CD4-positive, alpha-beta T cell treated with Interleukin-4 for 4 hours (primary cell): ENCODE results near the gene PPIB.

Source experiments
- DNase-seq: peaks from one replicate; pipeline ENCODE4 v3.0.0-alpha.2; 2020

PPIB gene

DNA sequence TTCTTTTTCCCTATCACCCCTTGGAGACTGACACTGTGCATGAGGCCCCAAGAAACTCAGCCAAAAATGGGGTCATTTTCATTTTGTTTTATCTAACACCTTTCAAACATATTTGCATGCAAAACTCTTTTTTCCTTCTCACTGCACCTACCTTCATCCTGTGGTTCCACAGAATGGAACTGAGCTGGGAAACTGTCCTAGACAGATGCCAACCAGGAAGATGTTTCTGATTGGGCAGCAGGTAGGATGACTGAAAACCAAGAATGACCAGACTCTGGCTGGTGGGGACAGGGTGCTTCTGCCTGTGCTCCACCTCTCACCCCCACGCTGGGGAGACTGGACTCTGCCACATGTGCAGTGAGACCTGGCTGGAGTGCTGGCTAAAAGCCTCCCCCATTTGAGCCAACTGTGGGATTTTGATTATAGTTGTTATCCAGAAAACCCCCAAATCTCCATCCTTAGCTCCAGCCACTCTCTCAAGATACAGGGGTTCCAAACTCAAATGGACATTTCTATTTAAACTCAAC lies 5.2 kb downstream of the PPIB start:
- DNase-seq = no peak

DNA sequence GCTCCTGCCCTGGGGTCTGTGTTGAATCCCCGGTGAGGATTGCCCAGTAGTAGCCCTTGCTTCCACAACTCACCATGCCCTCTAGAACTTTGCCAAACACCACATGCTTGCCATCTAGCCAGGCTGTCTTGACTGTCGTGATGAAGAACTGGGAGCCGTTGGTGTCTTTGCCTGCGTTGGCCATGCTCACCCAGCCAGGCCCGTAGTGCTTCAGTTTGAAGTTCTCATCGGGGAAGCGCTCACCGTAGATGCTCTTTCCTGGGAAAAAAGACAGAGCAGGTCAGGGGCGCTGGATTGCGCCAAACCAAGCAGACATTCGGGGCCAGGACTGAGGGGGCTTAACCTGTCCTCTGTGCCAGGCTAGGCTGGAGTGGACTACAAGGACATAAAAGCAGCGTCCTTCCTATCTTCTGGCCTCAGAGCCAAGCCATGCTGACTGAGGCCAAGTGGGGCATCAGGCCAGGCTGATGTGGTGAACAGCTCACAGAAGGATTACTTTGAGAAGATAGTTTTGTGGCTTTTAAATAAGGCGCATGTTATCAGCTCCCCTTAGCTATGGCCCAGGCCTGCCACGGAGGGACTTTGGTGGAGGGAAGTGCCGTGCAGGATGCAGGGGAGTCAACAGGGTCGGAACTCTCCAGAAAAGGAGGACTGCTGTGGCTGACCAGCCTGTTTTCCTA lies 6.0 kb downstream of the PPIB start:
- DNase-seq = no peak

GRCh38 chr15:64155802-64156651 lies 6.8 kb downstream of the PPIB start:
- no peak for DNase-seq

GRCh38 chr15:64153480-64154367 lies 9.1 kb downstream of the PPIB start:
- DNase-seq = peak; percentile 86

DNA sequence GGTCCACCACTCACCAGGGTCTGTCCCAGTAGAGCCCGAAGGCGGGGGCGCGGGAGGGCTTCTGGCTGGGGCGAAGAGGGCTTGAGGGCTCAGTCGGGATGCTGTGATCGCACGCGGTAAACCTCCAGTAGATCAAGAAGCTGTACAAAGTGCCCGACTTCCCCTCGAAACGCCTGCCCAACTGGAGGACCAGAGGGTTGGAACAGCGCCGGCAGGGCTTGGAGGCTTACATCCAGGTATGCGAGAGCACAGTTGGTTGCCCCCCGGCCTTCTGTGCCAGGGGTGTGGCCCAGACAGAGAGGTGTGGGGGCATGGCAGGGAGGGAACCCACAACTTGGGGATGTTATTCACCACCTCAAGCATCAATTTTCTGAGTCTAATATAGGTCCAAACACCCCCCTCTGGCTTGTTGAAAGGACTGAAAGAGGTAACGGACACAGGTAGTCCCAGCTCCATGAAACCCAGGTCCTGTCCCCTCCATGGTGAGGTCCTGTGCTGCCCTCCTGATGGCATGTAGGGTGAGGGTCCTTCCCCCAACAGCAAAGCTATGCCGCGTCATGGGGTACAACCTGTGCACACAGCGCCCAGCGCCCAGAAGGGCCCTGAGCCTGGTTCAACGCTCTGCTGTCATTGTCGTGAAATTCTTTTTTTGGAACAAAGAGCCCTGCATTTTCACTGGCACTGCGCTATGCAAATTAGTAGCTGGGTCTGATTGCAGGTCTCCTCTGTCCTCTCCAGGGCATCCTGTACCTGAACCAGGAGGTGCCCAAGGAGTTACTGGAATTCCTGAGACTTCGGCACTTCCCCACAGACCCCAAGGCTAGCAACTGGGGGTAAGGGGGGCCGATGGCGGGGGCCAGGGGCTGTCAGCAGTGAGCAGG lies 10.1 kb downstream of the PPIB start:
- DNase-seq = no peak

GRCh38 chr15:64151727-64152506 lies 10.9 kb downstream of the PPIB start, which contains the start of gene SNX22:
TSS of gene SNX22 (plus strand) at chr15:64151731. CDS start at chr15:64151776, 45 bp downstream.
- DNase-seq = peak; percentile 6

DNA sequence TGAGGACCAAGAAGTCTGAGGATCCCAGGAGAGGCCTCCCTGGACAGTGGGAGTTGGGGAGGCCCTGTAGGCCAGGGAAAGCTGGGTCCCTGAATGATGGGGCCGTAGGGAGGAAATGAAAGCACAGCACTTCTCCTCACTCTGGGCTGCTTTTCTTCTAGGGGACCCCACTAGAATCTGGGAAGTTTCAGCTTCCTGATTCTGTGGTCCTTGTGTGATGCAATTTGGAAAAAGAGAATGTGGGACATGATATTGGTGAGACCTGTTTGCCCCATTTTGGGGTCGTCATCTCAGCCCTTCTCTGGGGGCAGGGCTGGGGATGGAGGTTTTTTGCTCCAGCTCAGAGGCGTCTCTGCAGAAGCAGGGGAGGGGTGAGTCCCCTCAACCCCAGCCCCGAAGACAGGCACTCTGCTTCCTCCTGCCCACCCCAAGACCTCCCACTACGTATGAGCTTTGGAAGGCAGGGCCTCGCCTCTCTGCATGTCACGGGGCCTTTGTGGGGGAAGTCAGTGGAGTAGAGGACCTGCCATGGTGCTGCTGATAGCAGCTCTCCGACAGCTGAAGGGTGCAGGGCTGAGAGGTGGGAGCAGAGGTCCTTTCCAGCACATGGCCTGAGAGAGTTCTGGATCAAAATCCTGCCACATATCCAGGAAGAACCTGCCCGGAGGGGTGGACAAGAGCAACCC lies 12.8 kb downstream of the PPIB start:
- DNase-seq = no peak

DNA sequence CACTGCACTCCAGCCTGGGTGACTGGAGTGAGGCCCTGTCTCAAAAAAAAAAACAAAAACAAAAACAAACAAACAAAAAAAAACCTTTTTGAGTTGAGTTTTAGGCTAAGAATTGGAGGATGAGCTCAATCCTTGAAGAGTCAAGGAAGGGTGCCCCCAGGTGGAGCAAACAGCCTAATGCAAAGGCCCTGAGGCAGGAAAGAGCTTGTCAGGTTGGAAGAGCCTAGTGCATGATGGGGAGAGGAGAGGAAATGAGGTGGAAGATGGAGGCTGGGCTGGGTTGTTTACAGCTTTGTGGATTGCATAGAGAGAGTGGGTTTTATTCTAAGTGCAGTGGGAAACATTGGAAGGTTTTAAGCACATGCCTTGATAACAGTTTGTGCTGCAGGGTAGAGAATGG lies 13.4 kb downstream of the PPIB start:
- no peak for DNase-seq

GRCh38 chr15:64148581-64148980 lies 14.2 kb downstream of the PPIB start:
- no peak for DNase-seq

- DNase-seq = no peak
Measured at GRCh38 chr15:64148168-64148567, 14.7 kb downstream of the PPIB start.

- DNase-seq = no peak
Measured at GRCh38 chr15:64146885-64147681, 15.7 kb downstream of the PPIB start.

DNA sequence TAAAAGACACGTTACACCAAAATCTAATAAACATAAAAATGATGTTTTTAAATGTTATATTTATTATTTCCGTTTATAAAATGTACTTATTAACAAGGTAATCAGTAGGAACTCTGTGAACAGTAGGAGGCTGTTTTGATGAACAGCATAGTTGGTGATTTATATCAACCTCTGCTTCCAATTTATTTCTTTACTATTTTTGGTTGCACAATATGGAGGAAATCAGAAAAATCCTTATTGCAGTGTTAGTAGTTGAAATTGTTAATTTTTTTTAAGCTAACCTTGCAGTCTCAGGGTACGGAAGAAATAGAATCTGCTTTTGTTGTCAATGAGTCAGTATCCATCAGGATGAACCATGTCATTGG lies 16.3 kb downstream of the PPIB start:
- no peak for DNase-seq

DNA sequence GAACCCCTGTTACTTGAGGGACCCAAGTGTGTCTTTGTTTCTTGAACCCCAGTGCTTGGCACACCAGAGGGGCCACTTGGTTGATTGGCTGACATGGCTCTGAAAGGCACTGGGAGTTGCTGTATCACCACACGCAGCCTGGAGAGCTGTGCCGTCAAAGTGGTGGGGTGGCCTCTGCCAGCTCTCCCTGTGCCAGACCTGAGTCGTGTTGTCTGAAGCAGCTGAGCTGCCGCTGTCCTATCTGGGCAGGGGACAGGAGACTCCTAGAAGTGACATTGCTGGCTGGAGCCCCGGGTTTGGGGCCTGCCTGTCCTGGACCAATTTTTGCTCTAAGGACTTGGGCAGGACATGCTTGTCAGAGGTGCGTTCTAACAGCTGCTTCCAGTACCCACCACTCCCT lies 16.8 kb downstream of the PPIB start:
- DNase-seq = no peak

- no peak for DNase-seq
Measured at GRCh38 chr15:64144565-64145281, 18.1 kb downstream of the PPIB start.

DNA sequence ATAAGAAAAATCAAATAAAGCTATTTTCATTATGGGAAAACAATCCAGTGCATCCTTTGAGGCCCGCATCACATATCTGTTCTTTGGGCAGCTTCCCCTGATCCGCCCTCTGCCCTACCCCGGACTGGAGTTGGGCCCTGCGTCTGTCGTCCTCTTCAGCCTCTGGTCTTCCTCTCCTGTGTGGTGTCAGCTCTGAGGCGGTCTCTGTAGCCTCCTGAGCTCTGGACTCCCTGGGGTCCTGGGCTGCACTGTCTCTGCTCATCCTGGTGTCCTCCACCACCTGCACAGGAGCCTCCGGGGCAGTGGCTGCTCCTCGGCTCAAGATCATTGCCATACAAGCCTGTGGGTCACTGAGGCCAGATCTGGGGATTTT lies 18.6 kb downstream of the PPIB start:
- no peak for DNase-seq

DNA sequence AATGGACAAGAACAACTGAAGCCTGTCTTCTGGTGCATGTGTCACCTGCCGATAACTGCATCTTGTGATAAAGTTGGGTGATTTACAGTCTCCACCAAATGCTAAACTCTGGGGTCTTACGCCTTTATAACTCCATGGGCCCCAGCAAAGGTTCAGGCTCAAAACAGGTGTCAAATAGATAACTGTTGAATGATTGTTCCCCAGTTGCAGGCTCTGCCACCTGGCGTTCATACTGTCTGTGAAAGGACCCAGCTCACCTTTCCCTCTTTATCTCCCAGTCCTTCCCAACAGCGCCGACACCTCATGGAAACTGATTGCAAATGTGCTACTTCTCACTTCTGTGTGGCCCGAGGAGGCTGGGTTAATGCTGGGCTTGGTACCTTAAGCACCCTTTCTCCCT lies 19.5 kb downstream of the PPIB start:
- DNase-seq = no peak

GRCh38 chr15:64141798-64142512 lies 20.9 kb downstream of the PPIB start:
- DNase-seq = no peak

- no peak for DNase-seq
Measured at GRCh38 chr15:64138331-64138941, 24.4 kb downstream of the PPIB start.
